ENCODE results near the gene DNMBP.
A peak's percentile ranks its signal among the peaks of the same experiment; 100 is the strongest.

DNMBP gene

DNA sequence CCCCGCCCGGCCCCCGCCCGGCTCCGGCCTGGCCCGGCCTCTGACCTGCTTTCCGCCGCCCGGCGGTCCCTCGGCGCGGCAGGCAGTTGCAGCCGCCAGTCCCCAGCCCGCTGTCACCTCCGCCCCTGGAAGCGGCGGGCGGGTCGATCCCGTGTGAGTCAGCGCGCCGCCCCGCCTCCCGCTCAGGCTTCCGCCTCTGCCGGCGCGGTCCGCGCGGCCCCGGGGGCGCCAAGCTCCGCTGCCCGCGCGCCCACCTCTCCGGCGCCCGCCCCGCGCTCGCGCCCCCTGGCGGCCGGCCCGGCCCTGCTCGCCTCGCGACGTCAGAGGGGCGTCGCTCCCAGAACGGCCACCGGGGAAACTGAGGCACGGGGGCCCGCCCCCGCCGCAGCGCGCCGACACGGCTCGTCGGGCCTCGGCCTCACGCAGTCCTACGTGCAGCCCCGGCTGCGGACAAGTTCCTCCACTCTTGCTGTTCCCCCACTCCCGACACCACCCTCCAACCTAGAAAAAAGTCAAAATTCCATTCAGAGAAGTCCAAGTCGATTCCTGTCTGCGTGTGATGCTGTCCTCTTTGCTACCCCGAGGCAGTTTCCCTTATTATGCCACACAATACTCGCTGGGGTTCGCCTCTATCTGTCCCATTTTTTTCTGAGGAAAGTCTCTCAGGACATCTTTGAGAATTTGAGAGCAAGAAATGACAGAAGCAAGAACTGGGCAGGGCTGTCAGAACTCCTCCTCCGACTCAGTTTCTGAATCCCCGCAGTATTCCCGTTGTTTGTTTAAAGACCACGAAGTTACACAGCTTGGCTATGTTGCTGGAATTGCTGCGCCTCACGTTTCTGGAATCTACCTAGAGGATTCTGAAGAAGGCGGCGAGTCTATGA is at the start of gene DNMBP:
DNMBP (minus strand) TSS at position 155 of the 884 bp plus-strand sequence. CDS start 37,823 bp downstream, outside the sequence.
- peak; percentile 75 to 78 for DNase-seq

DNA sequence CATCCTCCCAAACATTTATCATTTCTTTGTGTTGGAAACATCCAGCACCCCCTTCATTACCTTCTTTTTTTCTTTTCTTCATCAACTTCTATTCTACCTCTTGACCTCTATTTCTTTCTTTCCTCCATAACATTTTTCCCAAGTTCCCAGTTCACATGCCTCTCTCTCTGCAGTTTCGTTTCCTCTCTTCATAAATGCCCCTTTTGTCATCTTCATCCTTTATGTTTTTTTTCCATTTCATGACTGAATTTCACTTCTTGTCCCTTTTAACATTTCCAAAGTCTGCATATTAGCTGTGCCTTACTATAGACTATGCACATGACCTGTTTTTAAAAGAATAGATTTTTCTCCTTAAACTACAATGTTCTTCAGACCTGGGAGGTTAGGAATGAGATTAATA is 48.2 kb upstream of the DNMBP start:
- no peak for DNase-seq

- DNase-seq, result no peak
Observed at GRCh38 chr10:100053686-100054460, 44.1 kb upstream of the DNMBP start.

DNA sequence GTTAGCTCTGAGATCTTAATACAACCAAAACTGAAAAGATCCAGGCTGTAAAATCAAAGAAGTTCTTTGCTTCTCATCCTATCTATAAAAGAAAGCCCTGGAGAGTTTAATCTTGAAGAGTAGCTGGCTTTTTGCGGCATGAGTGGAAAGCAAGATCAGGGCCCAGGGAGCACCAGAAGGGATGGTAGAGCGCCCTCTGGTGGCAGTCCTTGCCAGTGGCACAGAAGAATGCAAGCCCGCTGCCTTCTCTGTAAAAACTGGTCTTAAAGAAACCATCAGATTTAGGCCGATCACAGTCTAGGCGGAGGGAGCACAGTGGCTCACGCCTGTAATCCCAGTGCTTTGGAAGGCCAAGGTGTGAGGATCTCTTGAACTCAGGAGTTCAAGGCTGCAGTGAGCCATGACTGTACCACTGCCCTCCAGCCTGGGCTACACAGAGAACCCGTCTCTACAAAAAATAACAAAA is 36.3 kb upstream of the DNMBP start:
- peak; percentile 77 to 80 for DNase-seq

DNA sequence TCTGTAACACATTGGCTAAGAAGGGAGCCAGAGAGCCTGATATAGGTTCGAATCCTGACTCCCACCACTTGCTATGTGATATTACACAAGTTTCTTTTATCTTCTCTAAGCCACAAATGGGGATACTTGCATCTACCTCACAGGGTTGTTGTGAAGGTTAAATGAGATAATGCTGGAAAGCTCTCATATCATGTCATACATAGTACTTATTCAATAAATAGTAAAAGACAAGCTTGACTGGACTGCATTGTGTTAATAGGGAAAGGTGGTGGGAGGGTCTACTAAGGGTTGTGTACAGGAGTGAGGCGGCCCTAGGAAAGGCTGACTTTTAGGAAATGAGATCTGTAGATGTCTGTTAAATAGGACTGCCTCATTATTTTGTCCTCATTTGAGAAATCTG is 35.8 kb upstream of the DNMBP start:
- DNase-seq, result no peak

GRCh38 chr10:100043796-100044195 is 34.0 kb upstream of the DNMBP start:
- no peak for DNase-seq

- DNase-seq, result no peak
Observed at GRCh38 chr10:100043344-100043743, 33.6 kb upstream of the DNMBP start.

GRCh38 chr10:100041306-100042002 is 31.7 kb upstream of the DNMBP start:
- no peak for DNase-seq

- no peak for DNase-seq
Observed at GRCh38 chr10:100038561-100039071, 28.9 kb upstream of the DNMBP start.

DNA sequence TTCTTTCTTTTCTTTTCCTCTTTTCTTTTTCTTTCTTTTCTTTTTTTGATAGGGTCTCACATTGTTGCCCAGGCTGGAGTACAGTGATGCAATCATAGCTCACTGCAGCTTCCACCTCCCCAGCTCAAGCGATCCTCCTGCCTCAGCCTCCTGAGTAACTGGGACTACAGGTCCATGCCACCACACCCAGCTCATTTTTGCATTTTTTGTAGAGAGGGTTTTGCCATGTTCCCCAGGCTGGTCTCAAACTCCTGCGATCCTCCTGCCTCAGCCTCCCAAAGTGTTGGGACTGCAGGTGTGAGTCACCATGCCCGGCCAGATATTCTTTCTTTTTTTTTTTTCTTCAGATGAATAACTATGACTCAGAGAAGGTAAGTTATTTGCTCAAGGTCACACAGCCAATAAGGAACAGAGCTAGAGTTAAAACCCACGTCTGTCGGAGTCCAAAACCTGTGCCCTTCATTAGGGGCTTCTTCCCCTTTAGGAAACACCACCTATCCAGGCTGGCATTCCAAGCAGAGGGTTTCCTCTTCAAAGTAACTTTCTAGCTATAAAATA is 28.1 kb upstream of the DNMBP start:
- DNase-seq, result no peak

- DNase-seq, result no peak
Observed at GRCh38 chr10:100036850-100037249, 27.1 kb upstream of the DNMBP start.

- DNase-seq, result no peak
Observed at GRCh38 chr10:100033766-100034418, 24.1 kb upstream of the DNMBP start.

DNA sequence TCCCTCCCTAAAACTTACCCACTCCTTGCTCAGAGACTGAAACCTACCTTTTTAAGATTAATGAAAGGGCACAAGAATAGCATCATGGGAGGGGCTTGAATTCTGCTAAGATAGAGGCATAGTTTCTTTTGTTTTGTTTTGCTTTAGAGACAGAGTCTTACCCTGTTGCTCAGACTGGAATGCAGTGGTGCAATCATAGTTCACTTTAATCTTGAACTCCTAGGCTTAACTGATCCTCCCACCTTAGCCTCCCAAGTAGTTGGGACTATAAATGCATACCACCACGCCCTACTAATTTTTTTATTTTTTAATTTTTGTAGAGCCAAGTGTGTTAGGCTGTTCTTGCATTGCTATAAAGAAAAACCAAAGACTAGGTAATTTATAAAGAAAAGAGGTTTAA is 17.7 kb upstream of the DNMBP start:
- no peak for DNase-seq

DNA sequence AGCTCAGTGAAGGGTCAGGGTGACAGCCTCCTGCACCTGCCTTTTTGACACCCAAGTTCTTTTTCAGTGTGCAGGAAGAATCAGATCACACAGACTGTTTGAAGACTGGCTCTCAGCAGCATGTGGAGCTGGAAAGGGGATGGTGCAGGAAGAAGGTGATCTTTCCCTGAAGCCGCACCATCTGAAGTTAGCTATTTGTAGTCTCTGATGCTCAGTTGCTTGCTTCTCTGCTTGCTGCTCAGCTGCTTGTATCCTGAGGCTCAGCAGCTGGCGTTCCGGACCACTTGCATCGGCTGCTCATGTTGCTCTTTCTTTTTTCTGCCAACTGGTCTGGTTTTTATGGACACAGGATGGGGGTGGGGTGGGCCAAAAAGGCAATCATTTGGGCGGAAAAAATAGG is 15.8 kb upstream of the DNMBP start:
- no peak for DNase-seq

- no peak for DNase-seq
Observed at GRCh38 chr10:100024748-100025147, 15.0 kb upstream of the DNMBP start.

DNA sequence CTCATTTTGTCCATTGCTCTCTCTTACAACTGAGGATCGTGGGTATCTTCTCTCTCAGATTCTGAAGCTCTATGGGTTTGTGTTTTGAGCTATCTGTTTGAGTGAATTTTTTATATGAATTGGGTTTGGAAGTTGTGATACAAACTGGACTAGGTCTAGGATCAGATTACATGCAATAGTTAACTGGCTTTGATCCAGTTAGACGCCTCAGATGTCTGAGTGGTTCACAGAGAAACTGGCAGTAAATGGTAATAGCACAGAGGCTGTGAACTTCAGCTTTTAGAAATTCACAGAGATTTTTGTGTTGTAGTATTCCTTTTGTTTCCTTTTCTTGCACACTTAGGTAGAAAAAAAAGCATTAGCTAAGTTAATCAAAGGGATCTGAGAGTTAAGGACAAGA is 12.7 kb upstream of the DNMBP start:
- no peak for DNase-seq

DNA sequence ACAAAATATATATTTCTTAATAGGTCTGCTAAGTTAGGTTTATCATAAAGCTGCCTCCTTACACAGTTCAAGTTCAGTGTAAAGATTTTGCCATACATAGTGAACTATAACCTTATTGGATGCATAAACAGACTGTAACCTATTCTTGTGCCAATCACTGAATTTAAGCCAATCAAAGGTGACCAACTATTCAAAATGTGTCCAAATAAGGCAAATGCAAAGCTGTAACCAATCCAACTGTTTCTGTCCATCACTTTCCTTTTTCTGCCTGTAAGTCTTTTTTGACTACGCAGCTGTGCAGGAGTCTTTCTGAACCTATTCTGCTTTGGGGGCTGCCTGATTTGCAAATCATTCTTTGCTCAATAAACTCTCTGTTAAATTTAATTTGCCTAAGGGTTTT is 11.6 kb upstream of the DNMBP start:
- DNase-seq, result no peak

GRCh38 chr10:100020886-100021253 is 11.1 kb upstream of the DNMBP start:
- DNase-seq, result no peak

DNA sequence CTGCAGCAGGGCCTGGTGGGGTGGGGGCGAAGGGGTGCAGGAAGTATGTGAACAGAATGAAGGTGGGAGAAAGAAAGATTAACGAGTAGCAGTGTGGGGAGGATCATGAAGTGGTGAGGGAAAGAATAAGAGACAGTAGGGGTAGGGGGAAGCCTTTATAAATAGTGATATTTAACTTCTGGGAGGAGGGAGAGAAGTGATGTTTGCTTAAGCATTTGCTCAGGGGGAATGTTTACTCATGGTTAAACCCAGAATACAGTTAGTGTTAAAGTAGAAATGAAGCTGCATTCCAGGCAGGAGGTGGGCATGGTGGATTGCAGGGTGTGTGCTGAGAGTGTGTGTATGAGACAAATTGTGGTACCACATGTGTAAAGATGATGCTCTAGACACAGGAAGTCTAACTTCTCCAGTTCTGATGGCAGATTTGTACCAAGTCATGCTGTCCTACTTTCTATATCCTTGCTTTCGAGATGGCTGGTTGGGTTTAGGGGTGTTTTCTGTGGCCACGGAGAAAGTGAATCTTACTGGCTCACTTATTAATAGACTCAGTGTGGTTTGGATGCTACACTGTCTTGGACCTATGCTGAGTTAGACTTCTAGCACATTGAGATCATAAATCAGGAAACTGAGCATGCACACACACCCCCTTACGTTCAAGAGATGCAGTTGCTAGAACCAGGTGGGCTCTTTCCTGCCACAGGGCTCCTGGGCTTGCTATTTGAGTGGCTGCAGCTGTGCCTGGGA is 10.6 kb upstream of the DNMBP start:
- DNase-seq, result no peak

DNA sequence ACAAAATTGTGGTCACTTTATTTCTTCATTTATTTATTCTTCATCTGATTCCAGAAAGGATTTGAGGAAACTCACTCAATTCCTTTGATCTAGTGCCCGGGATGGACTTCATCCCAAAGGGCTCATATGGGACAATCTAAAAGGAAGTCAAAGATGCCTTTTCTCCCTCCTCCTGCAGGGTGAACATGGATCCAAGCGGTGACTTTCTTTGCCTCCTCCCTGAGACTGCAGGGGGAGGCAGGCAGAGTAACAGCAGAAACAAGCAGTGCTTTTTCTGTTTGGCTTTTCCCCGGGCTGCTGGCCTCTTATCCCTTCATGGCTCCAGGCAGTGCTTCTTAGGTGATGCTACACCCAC is 10.0 kb upstream of the DNMBP start:
- no peak for DNase-seq

DNA sequence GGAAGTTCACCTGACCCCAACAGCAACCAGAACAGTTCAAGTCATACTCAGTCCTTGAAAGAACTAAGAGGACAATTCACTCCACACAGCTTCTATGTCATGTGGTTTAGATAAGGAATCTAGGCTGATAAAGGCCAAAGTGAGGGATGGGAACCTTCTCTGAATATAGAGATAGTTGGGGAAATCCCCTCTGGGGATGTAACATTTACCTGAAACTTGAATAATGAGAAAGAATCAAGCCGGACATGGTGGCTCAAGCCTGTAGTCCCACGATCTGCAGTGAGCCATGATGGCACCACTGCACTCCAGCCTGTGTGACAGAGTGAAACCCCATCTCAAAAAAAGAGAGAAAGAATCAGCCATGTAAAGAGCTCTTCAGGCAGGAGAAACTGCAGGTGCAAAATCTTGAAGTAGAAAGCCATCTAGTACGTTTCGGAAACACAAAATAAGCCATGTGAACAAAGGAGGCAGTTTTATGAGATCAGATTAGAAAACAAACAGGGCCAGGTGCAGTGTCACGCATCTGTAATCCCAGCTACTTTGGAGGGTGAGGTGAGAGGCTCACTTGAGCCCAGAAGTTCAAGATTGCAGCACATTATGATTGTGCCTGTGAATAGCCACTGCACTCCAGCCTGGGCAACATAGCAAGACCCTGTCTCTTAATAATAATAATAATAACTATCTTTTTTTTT is 4.5 kb upstream of the DNMBP start:
- no peak for DNase-seq
